Pulmonary artery endothelial cell (primary cell): Measurements from ENCODE around the gene DERL3. TPM values are rescaled to one million over a fixed set of nuclear protein-coding genes. Genes with fewer than 3 reads are reported as not detected.

ENCODE experiments used
- DNase-seq: peaks from one replicate; pipeline ENCODE4 v3.0.0-alpha.2; 2011; ENCODE audit warnings: low read depth, low spot score
- total RNA-seq: library from RNA; depleted of rRNA; stranded (reverse); fragments of >200 nt; gene quantifications from 2 replicates; pipeline ENCODE4 v1.2.3, GENCODE V29; 2014

Gene DERL3
- total RNA-seq, 1 donor from 2014 or later: 0.26 TPM

DNA sequence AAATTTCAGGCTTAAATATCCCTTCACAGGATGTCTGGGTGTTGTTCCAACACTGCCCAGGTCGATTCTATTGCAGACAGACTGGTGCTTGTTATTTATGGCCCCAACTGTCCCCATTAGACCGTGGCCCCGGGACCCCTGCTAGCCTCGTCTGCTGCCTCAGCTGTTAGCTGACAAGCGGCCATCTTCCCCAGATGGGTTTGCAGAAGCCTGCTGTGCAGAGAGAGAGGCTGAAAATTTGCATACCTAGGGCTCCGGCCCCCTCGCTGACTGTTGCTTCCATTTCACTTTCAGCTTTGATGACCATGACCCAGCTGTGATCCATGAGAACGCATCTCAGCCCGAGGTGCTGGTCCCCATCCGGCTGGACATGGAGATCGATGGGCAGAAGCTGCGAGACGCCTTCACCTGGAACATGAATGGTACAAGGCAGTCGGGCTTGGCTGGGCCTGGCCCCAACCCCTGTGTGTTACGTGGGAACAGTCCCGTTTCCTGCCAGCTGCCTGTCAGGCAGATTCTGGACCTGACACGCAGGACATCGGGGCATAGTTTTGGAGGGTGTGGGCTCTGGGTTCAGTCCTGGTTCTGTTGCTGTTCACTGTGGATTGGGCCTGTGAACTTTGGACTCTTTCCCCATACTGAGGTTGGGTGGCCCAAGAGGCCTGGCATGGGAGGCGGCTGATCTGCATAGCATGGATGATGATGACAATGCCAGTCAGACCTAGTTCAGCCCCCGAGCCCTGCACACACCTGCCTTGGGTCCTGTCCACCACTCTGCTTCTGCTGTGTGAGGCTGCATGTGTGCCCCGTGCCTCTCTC, 35.6 kb downstream of the DERL3 start:
- no peak for DNase-seq

DNA sequence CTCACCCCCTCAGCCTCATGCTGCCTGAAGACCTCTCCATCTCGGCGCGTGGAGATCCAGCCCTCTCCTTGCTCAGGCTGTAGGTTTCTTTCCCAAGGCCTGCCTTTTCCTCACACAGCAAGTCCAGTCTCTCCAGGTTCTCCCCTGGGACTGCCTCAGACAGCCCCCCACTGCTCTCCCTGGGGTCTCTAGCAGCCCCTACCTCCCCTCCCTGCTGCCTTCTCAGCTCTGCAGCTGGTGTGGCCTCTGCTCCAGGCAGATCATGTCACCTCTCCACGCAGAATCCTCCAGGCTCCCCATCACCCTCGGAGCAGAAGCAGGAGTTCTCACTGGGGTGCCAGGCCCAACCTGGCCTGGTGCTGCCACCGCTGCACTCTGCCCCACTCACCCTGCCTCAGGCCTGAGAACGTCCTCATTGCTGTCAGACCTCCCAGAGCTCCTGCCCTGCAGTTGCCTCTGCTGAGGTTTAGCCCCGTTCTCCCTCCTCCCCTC, 36.9 kb downstream of the DERL3 start:
- DNase-seq: no peak

DNA sequence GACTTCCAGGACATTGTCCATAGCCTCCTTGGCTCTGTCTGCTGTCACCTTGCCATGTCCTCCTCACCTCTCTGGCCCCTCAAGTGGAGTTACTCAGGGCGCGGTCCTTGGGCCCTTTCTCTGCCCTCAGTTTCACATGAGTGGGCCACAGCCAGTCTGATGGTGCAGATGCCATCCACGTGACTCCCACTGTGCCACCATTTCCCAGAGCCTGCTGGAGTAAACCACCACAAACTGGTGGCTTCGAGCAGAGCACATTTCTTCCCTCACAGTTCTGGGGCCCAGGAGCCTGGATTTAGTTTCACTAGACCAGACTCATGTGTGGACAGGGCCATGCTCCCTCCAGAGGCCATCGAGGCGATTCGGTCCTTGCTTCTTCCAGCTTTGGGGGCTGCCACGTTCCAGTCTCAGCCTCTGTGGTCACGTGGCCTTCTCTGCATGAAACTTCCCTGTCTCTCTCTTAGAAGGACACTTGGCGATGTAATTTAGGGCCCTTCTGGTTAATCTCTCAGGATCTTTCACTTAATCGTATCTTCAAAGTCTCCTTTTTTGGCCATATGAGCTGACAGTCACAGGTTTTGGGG, 37.5 kb downstream of the DERL3 start:
- no peak for DNase-seq

DNA sequence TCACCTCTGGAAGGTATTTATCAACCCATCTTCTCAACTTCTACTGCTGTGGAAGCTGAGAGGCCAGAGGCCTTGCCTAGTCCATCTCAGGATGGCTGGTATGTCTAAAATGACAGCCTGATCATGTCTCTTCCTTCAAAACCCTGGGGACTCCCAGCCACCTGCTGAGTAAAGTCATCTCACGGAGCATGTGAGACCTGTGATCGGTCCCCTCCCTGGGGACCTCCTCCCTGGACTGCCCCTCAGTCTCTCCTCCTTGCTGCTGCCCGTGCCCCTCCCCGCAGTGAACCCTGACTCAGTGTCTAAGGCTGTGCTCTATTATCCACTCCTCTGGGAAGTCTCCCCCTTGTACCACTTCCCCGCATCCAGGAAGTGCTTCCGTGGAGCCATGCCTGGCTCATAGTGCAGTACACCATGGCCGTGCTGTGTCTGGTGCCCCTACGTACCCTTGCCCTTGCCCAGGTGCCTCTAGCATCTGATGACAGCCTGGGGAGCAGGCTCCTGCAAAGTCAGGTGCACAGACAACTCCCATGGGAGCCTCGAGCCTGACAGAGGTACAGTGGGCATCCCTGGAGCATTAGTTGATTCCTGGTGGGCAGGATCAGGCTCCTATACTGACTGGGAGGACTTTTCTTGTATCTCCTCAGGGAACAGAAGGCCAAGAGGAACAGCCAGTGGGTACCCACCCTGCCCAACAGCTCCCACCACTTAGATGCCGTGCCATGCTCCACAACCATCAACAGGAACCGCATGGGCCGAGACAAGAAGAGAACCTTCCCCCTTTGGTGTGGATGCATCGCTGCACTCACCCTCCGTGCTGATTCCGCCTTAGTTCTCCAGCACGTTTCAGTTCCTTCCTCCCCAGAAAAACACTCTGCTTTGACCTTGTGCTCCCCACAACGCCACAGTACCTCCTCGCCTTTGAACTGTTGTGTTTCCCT, 38.2 kb downstream of the DERL3 start:
- no peak for DNase-seq

- DNase-seq: no peak
Measured at GRCh38 chr22:23796461-23796860, 42.3 kb downstream of the DERL3 start.

DNA sequence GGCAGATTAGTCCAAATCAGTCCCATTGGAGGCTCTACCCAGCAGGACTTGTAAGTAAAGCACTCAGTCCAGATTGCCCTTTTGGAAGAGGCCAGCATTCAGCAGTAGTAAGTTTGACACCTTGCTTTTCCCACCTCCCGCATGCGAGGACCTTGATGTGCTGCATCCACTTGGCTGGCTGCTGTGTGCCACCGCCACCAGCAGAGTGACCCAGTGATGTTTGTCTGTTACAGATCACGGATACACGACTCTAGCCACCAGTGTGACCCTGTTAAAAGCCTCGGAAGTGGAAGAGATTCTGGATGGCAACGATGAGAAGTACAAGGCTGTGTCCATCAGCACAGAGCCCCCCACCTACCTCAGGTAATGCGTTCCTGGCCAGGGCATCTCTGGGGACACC, 45.5 kb downstream of the DERL3 start:
- no peak for DNase-seq

DNA sequence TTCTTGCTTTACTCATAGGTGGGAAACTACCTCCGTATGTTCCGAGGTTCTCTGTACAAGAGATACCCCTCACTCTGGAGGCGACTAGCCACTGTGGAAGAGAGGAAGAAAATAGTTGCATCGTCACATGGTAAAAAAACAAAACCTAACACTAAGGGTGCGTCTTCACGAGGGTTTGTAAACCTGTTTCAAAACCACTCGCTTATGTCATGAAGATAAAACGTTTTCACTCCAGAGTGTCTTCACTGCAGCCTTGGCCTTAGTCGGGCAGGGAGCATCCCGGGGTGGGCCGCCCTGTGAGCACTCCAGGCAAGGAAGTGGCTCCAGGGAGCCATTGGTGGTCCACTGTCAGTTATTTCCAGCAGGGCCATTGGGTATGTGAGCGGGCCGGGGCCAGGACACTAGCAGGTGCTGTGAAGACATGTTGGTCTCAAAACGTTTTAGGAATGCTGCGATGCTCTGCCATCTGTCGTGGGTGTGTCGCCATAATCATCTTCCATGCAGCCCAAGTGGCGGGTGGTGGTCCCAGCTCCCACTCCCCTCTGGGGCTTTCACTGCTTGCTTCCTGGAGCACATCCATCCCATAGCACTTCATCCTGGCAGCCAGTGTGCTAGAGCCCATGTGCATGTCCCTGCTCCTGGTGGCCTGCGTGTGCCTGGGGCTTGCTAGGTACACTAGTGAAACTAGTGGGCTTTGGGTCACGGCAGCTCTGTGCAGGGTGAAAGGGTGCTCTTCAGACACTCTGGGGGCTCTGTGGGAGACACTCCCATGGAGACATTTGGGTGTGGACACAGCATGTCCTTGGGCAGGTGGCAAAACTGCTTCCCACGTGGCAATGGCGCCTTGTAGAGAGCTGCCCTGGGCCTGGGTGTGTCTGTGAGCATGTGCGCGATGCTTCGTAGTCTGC, 46.8 kb downstream of the DERL3 start:
- DNase-seq: no peak

GRCh38 chr22:23790819-23791737, 47.7 kb downstream of the DERL3 start:
- no peak for DNase-seq

- DNase-seq: no peak
Measured at GRCh38 chr22:23789638-23790037, 49.2 kb downstream of the DERL3 start.

DNA sequence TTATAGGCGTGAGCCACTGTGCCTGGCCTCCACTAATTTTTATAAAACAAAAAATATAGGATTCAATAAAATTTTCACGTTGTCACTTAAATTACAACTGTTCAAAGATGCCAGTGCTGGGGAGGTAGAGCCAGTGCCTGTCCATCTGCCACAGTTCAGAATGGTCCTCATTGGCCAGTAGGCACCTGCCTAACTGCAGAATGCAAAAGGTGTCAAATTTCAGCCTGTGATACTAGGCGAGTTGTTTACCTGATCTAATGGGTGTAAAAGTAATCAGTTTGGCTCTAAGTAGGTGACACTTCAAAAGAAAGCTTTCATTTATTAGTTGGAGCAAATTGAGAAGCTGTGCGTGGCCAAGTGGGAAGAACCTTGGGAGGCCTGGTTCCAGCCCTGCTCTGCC, 49.7 kb downstream of the DERL3 start:
- DNase-seq: no peak

- no peak for DNase-seq
Measured at GRCh38 chr22:23787910-23788309, 50.9 kb downstream of the DERL3 start.

GRCh38 chr22:23787600-23787896, 51.3 kb downstream of the DERL3 start:
- DNase-seq: no peak

DNA sequence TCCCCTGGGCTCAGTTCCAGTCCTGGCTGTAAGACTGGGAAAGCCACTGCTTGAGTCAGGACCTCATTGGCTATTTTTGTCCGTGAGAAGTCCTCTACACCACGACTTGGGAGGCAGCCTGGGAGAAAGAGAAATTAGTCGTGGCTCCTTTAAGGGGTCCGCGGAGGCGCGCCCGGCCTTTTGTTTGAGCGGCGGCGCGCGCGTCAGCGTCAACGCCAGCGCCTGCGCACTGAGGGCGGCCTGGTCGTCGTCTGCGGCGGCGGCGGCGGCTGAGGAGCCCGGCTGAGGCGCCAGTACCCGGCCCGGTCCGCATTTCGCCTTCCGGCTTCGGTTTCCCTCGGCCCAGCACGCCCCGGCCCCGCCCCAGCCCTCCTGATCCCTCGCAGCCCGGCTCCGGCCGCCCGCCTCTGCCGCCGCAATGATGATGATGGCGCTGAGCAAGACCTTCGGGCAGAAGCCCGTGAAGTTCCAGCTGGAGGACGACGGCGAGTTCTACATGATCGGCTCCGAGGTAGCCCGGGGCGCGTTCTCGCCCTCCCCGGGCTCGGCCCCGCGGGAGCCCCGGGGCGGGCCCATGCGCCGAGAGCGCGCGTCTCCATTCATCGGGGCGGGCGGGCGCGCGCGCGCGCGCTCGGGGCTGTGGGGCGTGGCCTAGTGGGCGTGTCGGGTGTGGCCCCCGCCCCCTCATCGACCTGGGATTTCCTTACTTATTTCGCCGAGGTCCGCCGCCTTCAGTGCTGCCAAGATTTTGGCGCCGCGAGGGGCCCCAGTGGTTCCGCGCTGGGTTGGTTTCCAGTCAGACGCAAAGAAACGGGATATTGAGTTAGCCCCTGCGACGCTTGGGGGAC, 51.8 kb downstream of the DERL3 start, which contains the start of gene SMARCB1:
SMARCB1 (plus strand) TSS at position 215 of the 848 bp plus-strand sequence; CDS start at position 419, 204 bp downstream.
- peak; percentile 60 for DNase-seq

DNA sequence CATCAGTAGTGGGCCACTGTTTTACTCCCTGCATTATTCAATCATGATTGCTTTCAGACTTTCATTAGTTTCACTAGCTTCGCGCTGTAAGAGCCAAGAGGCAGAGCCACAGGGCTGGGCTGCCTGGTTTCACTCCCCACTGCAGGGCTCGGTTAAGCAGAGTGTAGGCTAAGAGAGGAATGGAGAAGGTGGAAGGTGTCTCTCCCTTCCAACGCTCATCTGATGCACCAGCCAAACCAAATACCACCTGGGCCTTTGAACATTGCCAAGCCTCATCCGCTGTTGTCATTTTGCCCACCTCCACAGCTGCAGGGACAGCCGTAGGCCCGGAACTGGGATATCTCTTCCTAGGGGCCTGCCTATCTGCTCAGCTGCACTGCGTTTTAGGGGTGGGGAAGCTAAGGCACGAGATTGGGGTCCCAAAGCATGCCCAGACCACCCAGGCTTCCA, 52.5 kb downstream of the DERL3 start:
- no peak for DNase-seq

Other genes with a start within 250 kb of the DERL3 start
- 0.13 TPM in 1 of 2 replicates, not detected in the other for gene DRICH1, start 206.7 kb downstream of the DERL3 start, total RNA-seq
- gene RGL4, start 148.0 kb downstream of the DERL3 start, total RNA-seq: not detected in 2 replicates
- 2.6 TPM in 2 replicates for gene ZNF70, start 87.9 kb downstream of the DERL3 start, total RNA-seq
- gene VPREB3, start 84.6 kb downstream of the DERL3 start, total RNA-seq: not detected in 2 replicates
- 0.42 and 1.4 TPM in 2 replicates for gene C22orf15, start 76.0 kb downstream of the DERL3 start, total RNA-seq
- 11.3 and 12.2 TPM in 2 replicates for gene CHCHD10, start 71.0 kb downstream of the DERL3 start, total RNA-seq
- gene MMP11, start 66.2 kb downstream of the DERL3 start, total RNA-seq: 4.5 and 9.9 TPM in 2 replicates
- 35.2 and 38.0 TPM in 2 replicates for gene SMARCB1, start 52.0 kb downstream of the DERL3 start, total RNA-seq
- 5.6 and 8.0 TPM in 2 replicates for gene SLC2A11, start 18.9 kb upstream of the DERL3 start, total RNA-seq
- gene MIF, start 55.4 kb upstream of the DERL3 start, total RNA-seq: 204 and 418 TPM in 2 replicates
- gene GSTT2B, start 122.2 kb upstream of the DERL3 start, total RNA-seq: 4.2 and 4.8 TPM in 2 replicates
- gene DDTL, start 127.9 kb upstream of the DERL3 start, total RNA-seq: 0.99 and 1.7 TPM in 2 replicates
- 93.9 and 184 TPM in 2 replicates for gene DDT, start 135.4 kb upstream of the DERL3 start, total RNA-seq
- gene GSTT2, start 141.1 kb upstream of the DERL3 start, total RNA-seq: 0.35 and 1.5 TPM in 2 replicates
- not detected in 2 replicates for gene GSTT4, start 166.4 kb upstream of the DERL3 start, total RNA-seq
- 29.1 and 52.8 TPM in 2 replicates for gene CABIN1, start 172.3 kb upstream of the DERL3 start, total RNA-seq